Measurements from ENCODE around the gene RGPD6.
"Not testable (repeated sequence)": the region's sequence is repeated elsewhere in the genome, so short reads cannot be mapped to it uniquely, and the experiment has no call there.

RGPD6 gene

DNA sequence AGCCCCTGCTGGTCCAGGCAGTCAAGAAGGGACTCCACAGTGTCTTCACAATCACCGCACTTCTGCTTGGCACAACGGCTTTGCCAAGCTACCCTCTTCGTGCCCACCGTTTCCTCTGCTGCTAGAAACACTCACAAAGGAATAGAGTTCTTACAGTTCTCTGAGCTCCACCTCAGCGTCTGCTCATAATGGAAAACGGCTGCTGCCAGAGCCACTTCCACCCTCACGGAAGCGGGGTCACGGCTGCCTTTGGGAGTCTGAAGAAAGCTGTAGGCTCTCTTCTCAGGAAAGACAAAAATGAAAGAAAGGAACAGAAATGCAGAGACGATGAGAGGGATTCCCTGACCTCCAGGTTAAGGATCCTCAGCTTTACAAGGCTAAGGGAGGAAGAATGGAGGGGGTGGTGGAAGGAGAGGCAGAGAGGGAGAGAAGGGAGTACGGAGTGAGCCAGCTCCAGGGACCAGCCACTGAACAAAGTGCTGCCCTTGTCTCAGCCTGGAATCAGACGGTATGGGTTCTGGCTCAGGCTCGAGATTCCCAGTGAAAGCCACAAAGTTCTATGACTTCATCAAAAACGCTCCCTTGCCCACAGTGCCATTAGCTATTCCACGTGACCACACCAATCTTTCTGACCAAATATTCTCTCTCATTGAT lies 12.8 kb upstream of the RGPD6 start:
- H3K4me3 ChIP-seq (ENCODE audit: low read depth in 1 of 2, low read length in 2 of 2); H3K36me3 ChIP-seq (ENCODE audit: insufficient read depth, low read length); H3K9me3 ChIP-seq (ENCODE audit: low read length); H3K4me1 ChIP-seq (ENCODE audit: insufficient read depth, low read length); H3K27me3 ChIP-seq (ENCODE audit: control insufficient read depth in 1 of 2, insufficient read depth in 2 of 2, low read length in 2 of 2); H3K27ac ChIP-seq (ENCODE audit: low read depth, low read length); H3K9ac ChIP-seq (ENCODE audit: low read length): not testable (repeated sequence)

DNA sequence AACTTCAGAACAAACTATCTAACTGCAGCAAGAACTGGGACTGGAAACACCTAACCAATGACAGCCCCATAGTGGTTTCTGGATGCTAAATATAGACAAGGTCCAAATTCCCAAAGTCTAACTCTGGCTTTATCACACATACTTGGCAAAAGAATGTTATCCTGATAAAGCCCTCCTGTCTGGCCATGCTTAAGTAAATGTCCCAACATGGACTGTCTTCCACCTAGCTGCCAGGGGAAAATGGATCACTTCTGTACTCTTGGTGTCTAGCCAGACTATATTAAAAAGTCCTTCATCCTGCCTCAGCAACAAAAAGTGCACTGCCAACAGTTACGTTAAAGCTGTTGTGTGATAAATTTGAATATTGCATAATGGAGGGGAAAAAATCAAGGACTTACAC lies 11.5 kb upstream of the RGPD6 start:
- not testable (repeated sequence) for H3K36me3 ChIP-seq (ENCODE audit: insufficient read depth, low read length); H3K27me3 ChIP-seq (ENCODE audit: control insufficient read depth in 1 of 2, insufficient read depth in 2 of 2, low read length in 2 of 2); H3K9me3 ChIP-seq (ENCODE audit: low read length); H3K4me1 ChIP-seq (ENCODE audit: insufficient read depth, low read length); H3K9ac ChIP-seq (ENCODE audit: low read length); H3K27ac ChIP-seq (ENCODE audit: low read depth, low read length); H3K4me3 ChIP-seq (ENCODE audit: low read depth in 1 of 2, low read length in 2 of 2)

DNA sequence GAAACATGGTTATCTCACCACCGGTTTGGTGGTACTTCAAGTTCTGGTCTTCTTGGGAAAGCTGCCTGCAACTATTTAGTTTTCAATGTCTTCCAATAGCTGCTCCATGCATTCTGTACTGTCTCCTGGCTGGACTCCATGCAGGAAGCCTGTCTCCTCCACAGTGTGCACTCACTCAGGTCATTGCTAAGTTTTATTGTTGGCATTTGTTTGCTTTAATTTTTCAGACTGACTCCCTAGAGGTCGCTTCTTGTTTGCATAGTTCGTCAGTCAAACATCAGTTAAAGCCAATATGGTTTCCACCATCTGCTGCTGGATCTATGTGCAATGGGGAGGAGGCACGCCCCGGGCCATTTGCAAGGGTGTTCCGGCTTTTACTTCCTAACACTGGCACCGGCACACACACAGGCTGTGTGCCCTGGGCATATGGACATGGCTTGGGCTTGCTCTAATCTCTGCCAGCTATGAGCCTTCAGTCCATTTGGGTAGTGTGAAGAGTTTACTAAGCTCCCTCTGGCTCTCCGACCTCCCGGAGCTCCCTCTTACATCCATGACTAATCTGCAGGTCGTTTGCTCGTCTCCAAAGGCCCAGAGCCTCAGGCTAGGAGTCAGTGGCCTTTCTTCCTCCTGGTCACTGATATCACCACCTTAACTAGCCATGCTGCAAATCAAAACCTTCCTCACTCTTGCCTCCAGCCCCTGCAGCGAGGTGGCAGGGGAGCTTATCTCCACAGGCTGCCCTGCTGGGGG lies 2.4 kb upstream of the RGPD6 start:
- H3K9me3 ChIP-seq (ENCODE audit: low read length); H3K9ac ChIP-seq (ENCODE audit: low read length); H3K4me1 ChIP-seq (ENCODE audit: insufficient read depth, low read length); H3K27ac ChIP-seq (ENCODE audit: low read depth, low read length); H3K4me3 ChIP-seq (ENCODE audit: low read depth in 1 of 2, low read length in 2 of 2); H3K36me3 ChIP-seq (ENCODE audit: insufficient read depth, low read length); H3K27me3 ChIP-seq (ENCODE audit: control insufficient read depth in 1 of 2, insufficient read depth in 2 of 2, low read length in 2 of 2): not testable (repeated sequence)

GRCh38 chr2:110578429-110578828 lies 1.4 kb upstream of the RGPD6 start:
- not testable (repeated sequence) for H3K4me1 ChIP-seq (ENCODE audit: insufficient read depth, low read length); H3K27ac ChIP-seq (ENCODE audit: low read depth, low read length); H3K4me3 ChIP-seq (ENCODE audit: low read depth in 1 of 2, low read length in 2 of 2); H3K9me3 ChIP-seq (ENCODE audit: low read length); H3K36me3 ChIP-seq (ENCODE audit: insufficient read depth, low read length); H3K27me3 ChIP-seq (ENCODE audit: control insufficient read depth in 1 of 2, insufficient read depth in 2 of 2, low read length in 2 of 2); H3K9ac ChIP-seq (ENCODE audit: low read length)

- not testable (repeated sequence) for H3K27me3 ChIP-seq (ENCODE audit: control insufficient read depth in 1 of 2, insufficient read depth in 2 of 2, low read length in 2 of 2); H3K4me3 ChIP-seq (ENCODE audit: low read depth in 1 of 2, low read length in 2 of 2); H3K27ac ChIP-seq (ENCODE audit: low read depth, low read length); H3K9ac ChIP-seq (ENCODE audit: low read length); H3K4me1 ChIP-seq (ENCODE audit: insufficient read depth, low read length); H3K36me3 ChIP-seq (ENCODE audit: insufficient read depth, low read length); H3K9me3 ChIP-seq (ENCODE audit: low read length)
Observed at GRCh38 chr2:110499755-110500377, 77.2 kb downstream of the RGPD6 start.

DNA sequence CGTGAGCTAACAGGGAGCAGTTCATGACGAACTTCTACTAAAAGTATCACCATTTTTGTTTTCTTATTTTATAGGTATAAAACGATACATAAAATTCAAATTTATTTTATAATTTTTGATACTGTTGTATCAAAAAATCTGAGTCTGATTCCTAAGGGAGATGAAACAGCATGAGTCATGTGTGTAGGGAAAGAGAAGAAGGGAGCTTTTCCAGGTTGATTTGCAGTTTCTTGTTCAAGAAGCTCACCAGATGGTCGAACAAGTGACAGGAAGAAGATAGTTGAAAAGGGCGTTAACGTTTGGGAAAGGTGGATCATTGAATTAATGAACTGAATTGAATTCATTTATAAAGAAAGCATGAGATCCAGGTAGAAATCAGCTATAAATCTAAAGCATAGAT lies 81.0 kb downstream of the RGPD6 start:
- H3K27me3 ChIP-seq (ENCODE audit: control insufficient read depth in 1 of 2, insufficient read depth in 2 of 2, low read length in 2 of 2); H3K36me3 ChIP-seq (ENCODE audit: insufficient read depth, low read length); H3K9ac ChIP-seq (ENCODE audit: low read length); H3K9me3 ChIP-seq (ENCODE audit: low read length); H3K4me1 ChIP-seq (ENCODE audit: insufficient read depth, low read length); H3K4me3 ChIP-seq (ENCODE audit: low read depth in 1 of 2, low read length in 2 of 2); H3K27ac ChIP-seq (ENCODE audit: low read depth, low read length): not testable (repeated sequence)

DNA sequence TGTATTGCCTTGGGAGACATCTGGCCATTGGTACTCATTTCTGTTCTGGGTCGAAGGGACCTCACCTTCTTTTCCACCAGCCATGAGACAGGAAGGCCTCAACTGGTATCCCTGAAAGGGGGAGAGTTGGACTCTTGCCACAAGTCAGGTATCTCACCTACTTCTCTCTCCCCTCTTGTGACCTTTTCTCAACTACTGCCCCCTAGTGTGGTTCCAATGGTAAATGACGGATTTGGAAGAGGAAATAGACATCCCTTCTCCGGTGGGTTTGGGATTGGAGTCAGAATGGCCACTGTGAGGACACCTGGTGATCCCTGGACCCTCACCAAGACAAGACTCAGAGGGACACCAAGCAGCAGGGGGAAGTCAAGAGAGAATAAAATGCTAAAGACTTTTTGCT lies 82.5 kb downstream of the RGPD6 start:
- H3K27me3 ChIP-seq (ENCODE audit: control insufficient read depth in 1 of 2, insufficient read depth in 2 of 2, low read length in 2 of 2); H3K4me3 ChIP-seq (ENCODE audit: low read depth in 1 of 2, low read length in 2 of 2); H3K9ac ChIP-seq (ENCODE audit: low read length); H3K36me3 ChIP-seq (ENCODE audit: insufficient read depth, low read length); H3K4me1 ChIP-seq (ENCODE audit: insufficient read depth, low read length); H3K27ac ChIP-seq (ENCODE audit: low read depth, low read length); H3K9me3 ChIP-seq (ENCODE audit: low read length): not testable (repeated sequence)

DNA sequence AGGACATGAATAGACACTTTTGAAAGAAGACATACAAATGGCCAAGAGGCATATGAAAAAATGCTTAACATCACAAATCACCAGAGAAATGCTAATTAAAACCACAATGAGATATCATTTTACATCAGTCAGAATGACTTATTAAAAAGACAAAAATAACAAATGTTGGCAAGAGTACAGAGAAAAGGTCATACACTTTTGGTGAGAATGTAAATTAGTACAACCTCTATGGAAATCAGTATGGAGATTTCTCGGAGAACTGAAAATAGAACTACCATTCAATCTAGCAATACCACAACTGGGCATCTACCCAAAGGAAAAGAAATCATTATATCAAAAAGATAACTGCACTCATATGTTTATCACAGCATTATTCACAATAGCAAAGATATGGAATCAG lies 88.0 kb downstream of the RGPD6 start:
- not testable (repeated sequence) for H3K9ac ChIP-seq (ENCODE audit: low read length); H3K4me3 ChIP-seq (ENCODE audit: low read depth in 1 of 2, low read length in 2 of 2); H3K27ac ChIP-seq (ENCODE audit: low read depth, low read length); H3K4me1 ChIP-seq (ENCODE audit: insufficient read depth, low read length); H3K9me3 ChIP-seq (ENCODE audit: low read length); H3K27me3 ChIP-seq (ENCODE audit: control insufficient read depth in 1 of 2, insufficient read depth in 2 of 2, low read length in 2 of 2); H3K36me3 ChIP-seq (ENCODE audit: insufficient read depth, low read length)

DNA sequence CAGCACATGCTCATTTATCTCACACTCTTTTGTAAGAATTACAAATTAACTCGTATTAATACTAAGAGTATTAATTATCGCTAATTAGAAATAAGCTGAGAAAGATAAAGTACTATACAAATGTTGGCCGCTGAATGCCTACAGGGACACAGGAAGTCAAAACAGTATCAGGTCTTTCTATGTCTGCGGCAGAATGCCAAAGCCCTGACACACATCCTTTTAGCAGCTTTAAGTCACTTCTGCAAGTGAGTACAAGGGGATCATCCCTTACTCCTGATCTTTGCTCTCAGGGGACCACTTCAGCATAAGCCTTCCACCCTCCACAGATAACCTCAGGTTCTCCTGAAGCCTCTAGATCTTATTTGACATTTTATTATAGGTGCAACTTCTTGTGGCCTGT lies 94.3 kb downstream of the RGPD6 start:
- not testable (repeated sequence) for H3K36me3 ChIP-seq (ENCODE audit: insufficient read depth, low read length); H3K9ac ChIP-seq (ENCODE audit: low read length); H3K27me3 ChIP-seq (ENCODE audit: control insufficient read depth in 1 of 2, insufficient read depth in 2 of 2, low read length in 2 of 2); H3K4me3 ChIP-seq (ENCODE audit: low read depth in 1 of 2, low read length in 2 of 2); H3K4me1 ChIP-seq (ENCODE audit: insufficient read depth, low read length); H3K27ac ChIP-seq (ENCODE audit: low read depth, low read length); H3K9me3 ChIP-seq (ENCODE audit: low read length)

GRCh38 chr2:110481200-110481599 lies 95.8 kb downstream of the RGPD6 start:
- not testable (repeated sequence) for H3K9me3 ChIP-seq (ENCODE audit: low read length); H3K27ac ChIP-seq (ENCODE audit: low read depth, low read length); H3K4me1 ChIP-seq (ENCODE audit: insufficient read depth, low read length); H3K4me3 ChIP-seq (ENCODE audit: low read depth in 1 of 2, low read length in 2 of 2); H3K9ac ChIP-seq (ENCODE audit: low read length); H3K36me3 ChIP-seq (ENCODE audit: insufficient read depth, low read length); H3K27me3 ChIP-seq (ENCODE audit: control insufficient read depth in 1 of 2, insufficient read depth in 2 of 2, low read length in 2 of 2)

- H3K36me3 ChIP-seq (ENCODE audit: insufficient read depth, low read length); H3K27me3 ChIP-seq (ENCODE audit: control insufficient read depth in 1 of 2, insufficient read depth in 2 of 2, low read length in 2 of 2); H3K4me1 ChIP-seq (ENCODE audit: insufficient read depth, low read length); H3K9ac ChIP-seq (ENCODE audit: low read length); H3K4me3 ChIP-seq (ENCODE audit: low read depth in 1 of 2, low read length in 2 of 2); H3K9me3 ChIP-seq (ENCODE audit: low read length); H3K27ac ChIP-seq (ENCODE audit: low read depth, low read length): not testable (repeated sequence)
Observed at GRCh38 chr2:110480084-110480483, 96.9 kb downstream of the RGPD6 start.

GRCh38 chr2:110477370-110477769 lies 99.7 kb downstream of the RGPD6 start:
- not testable (repeated sequence) for H3K9ac ChIP-seq (ENCODE audit: low read length); H3K4me3 ChIP-seq (ENCODE audit: low read depth in 1 of 2, low read length in 2 of 2); H3K36me3 ChIP-seq (ENCODE audit: insufficient read depth, low read length); H3K9me3 ChIP-seq (ENCODE audit: low read length); H3K27ac ChIP-seq (ENCODE audit: low read depth, low read length); H3K27me3 ChIP-seq (ENCODE audit: control insufficient read depth in 1 of 2, insufficient read depth in 2 of 2, low read length in 2 of 2); H3K4me1 ChIP-seq (ENCODE audit: insufficient read depth, low read length)

All from muscle layer of colon (tissue), 2 donors.